ENCODE measurements around the gene WDR41. TPM values are rescaled to one million over a fixed set of nuclear protein-coding genes. Genes with fewer than 3 reads are reported as not detected.

The WDR41 gene
- total RNA-seq, 4 donors from 2014 or later = 22.4 to 40.9 (median 37.4) TPM

GRCh38 chr5:77452351-77452750, 39.8 kb downstream of the WDR41 start:
- 68 to 72% methylated on average over 1 of the region's 1 CpG for WGBS, 2 donors
- no peak overlapping the region for H3K4me3 ChIP-seq (ENCODE audit: low read depth, poor library complexity, severe bottlenecking)
- intact Hi-C loops (cut with DNase I; ENCODE audit: low total_unique reads) = no loop called here
- no peak for DNase-seq (ENCODE audit: low spot score in 2 of 2)
- TF ChIP-seq POLR2A (IDR thresholded peaks at IDR 0.05) (no peak), CTCF (IDR thresholded peaks at IDR 0.05) (no peak)

DNA sequence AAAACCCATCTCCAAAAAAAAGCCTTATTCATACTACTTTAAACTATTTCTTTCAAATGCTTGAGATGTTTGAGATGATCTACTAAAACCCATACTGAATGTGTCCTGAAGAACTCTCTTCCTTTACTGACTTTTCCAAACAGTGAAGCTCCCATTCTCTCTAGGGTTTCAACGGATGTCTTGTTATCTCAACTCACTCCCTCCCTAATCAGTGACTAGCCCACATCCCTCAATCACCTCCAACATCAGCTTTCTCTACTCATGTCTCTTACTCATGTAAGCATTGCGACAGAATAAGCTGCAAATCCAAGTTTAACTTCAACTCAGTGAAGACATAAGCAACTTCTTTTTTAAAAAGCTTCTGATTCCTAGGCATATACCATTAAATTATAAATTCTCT, 42.1 kb downstream of the WDR41 start:
- H3K4me3 ChIP-seq (ENCODE audit: low read depth, poor library complexity, severe bottlenecking) = no peak overlapping the region
- 44 to 79% methylated on average over 2 of the region's 2 CpGs for WGBS, 2 donors
- no peak for DNase-seq (ENCODE audit: low spot score in 2 of 2)
- intact Hi-C loops (cut with DNase I; ENCODE audit: low total_unique reads) = no loop called here
- TF ChIP-seq POLR2A (IDR thresholded peaks at IDR 0.05) (no peak), CTCF (IDR thresholded peaks at IDR 0.05) (no peak)

- DNase-seq (ENCODE audit: low spot score in 2 of 2) = no peak
- TF ChIP-seq POLR2A (IDR thresholded peaks at IDR 0.05) (no peak), CTCF (IDR thresholded peaks at IDR 0.05) (no peak)
- H3K4me3 ChIP-seq (ENCODE audit: low read depth, poor library complexity, severe bottlenecking) = no peak overlapping the region
- intact Hi-C loops (cut with DNase I; ENCODE audit: low total_unique reads) = no loop called here
- WGBS, 2 donors = 70 to 74% methylated on average over 1 of the region's 1 CpG
These were observed 42.8 kb downstream of the WDR41 start for GRCh38 chr5:77449277-77449676.

DNA sequence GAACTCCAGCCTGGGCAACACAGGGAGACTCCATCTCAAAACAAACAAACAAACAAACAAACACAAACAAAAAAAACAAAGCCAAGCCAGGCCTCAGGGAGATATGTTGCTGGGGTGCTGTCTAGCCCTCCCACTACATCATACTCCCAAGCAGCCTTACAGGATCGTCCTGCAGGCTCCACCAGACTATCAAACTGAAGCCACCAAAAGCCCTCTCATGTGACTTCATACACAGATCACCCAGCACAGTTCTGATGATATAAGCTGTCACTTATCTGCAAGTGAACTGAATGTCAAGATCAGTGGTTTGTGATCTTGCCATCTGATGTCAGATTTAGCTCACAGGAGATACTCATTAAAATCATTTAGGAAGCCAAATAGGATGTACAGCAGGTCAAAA, 43.3 kb downstream of the WDR41 start:
- WGBS, 2 donors = 91 to 93% methylated on average over 1 of the region's 1 CpG
- TF ChIP-seq CTCF (IDR thresholded peaks at IDR 0.05) = no peak
- no peak for TF ChIP-seq POLR2A (IDR thresholded peaks at IDR 0.05)
- H3K4me3 ChIP-seq (ENCODE audit: low read depth, poor library complexity, severe bottlenecking) = no peak overlapping the region
- no peak for DNase-seq (ENCODE audit: low spot score in 2 of 2)
- intact Hi-C loops (cut with DNase I; ENCODE audit: low total_unique reads) = no loop called here

DNA sequence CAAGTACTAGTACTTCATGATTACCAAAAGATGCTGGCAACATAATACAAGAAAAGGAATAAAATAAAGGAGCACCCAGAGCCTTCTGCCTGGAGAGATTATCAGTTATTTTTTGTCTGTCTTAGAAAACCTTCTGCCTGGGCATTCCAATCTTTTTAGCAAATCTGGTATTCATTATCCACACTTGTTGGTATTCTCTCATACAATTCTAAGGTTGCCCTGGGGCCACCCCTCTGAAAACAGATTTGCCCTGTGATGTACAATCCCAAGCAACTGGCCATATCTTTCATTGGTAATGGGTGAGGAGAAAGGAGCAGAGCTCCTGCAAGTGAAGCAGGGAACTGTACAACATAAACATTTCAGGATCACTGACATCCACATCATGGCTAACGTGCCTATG, 47.8 kb downstream of the WDR41 start:
- H3K4me3 ChIP-seq (ENCODE audit: low read depth, poor library complexity, severe bottlenecking) = no peak overlapping the region
- TF ChIP-seq POLR2A (IDR thresholded peaks at IDR 0.05) = no peak
- no peak for TF ChIP-seq CTCF (IDR thresholded peaks at IDR 0.05)
- intact Hi-C loops (cut with DNase I; ENCODE audit: low total_unique reads) = no loop called here
- 83 to 96% methylated on average over 1 of the region's 1 CpG for WGBS, 2 donors
- DNase-seq (ENCODE audit: low spot score in 2 of 2) = no peak

DNA sequence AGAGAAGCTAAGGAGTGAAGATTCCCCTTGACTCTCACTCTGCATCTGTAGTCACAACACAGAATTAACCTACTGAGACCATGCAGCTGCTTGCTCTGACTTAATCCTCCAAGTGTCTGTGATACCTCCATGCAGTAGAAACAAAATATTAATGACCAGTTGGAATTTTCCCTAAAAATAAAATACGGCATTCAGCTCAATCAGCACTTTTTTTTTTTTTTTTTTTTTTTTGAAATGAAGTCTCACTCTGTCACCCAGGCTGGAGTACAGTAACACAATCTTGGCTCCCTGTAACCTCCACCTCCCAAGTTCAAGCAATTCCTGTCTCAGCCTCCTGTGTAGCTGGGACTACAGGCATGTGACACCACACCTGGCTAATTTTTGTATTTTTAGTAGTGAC, 48.4 kb downstream of the WDR41 start:
- no peak overlapping the region for H3K4me3 ChIP-seq (ENCODE audit: low read depth, poor library complexity, severe bottlenecking)
- DNase-seq (ENCODE audit: low spot score in 2 of 2) = no peak
- intact Hi-C loops (cut with DNase I; ENCODE audit: low total_unique reads) = no loop called here
- WGBS, 2 donors = 69 to 80% methylated on average over 1 of the region's 1 CpG
- TF ChIP-seq POLR2A (IDR thresholded peaks at IDR 0.05) (no peak), CTCF (IDR thresholded peaks at IDR 0.05) (no peak)

Data from lower leg skin (tissue), 4 donors.